ENCODE results near the gene MON1A. TPM values are rescaled to one million over a fixed set of nuclear protein-coding genes. Genes with fewer than 3 reads are reported as not detected.

The MON1A gene
- total RNA-seq, 2 donors from 2014 or later: 9.1 to 12.0 TPM

- Mint-ChIP-seq H3K27me3 (ENCODE audit: low read depth) (peaks cover 17% of the 10 kb centered on the region), H3K9me3 (no peaks in the 10 kb centered on the region), H3K4me1 (ENCODE audit: low read depth) (no peaks in the 10 kb centered on the region), H3K4me3 (no peak overlapping the region), H3K36me3 (ENCODE audit: insufficient read depth in 2 of 2) (no peaks in the 10 kb centered on the region), H3K27ac (no peak overlapping the region)
- DNase-seq (no peak), ATAC-seq (replicated peaks in 1 of 2) (no peak)
Measured at GRCh38 chr3:49871531-49872153, 58.0 kb downstream of the MON1A start.

- DNase-seq (peak; percentile 43 to 46), ATAC-seq (replicated peaks in 1 of 2) (peak; percentile 64 to 69)
- no peaks in the 10 kb centered on the region for H3K36me3 Mint-ChIP-seq (ENCODE audit: insufficient read depth in 2 of 2)
- H3K27me3 Mint-ChIP-seq (ENCODE audit: low read depth): peaks cover 17% of the 10 kb centered on the region
- H3K4me3 Mint-ChIP-seq: peak within 1 kb of the TSS; percentile 33 to 53
- no peaks in the 10 kb centered on the region for H3K9me3 Mint-ChIP-seq
- no peak within 1 kb of the TSS for H3K27ac Mint-ChIP-seq
- no peaks in the 10 kb centered on the region for H3K4me1 Mint-ChIP-seq (ENCODE audit: low read depth)
Measured at GRCh38 chr3:49869525-49870126, 60.0 kb downstream of the MON1A start, which contains the start of gene CAMKV. Gene CAMKV (minus strand): TSS chr3:49869906. CDS start chr3:49862388, 7,518 bp downstream.

GRCh38 chr3:49868862-49869466 is 60.6 kb downstream of the MON1A start:
- Mint-ChIP-seq H3K4me3 (peak overlapping the region; percentile 33 to 53), H3K9me3 (no peaks in the 10 kb centered on the region), H3K4me1 (ENCODE audit: low read depth) (no peaks in the 10 kb centered on the region), H3K27me3 (ENCODE audit: low read depth) (peaks cover 17% of the 10 kb centered on the region), H3K36me3 (ENCODE audit: insufficient read depth in 2 of 2) (no peaks in the 10 kb centered on the region), H3K27ac (no peak overlapping the region)
- ATAC-seq (replicated peaks in 1 of 2) (no peak), DNase-seq (no peak)

- Mint-ChIP-seq H3K27me3 (ENCODE audit: low read depth) (peaks cover 26% of the 10 kb centered on the region), H3K9me3 (no peaks in the 10 kb centered on the region), H3K4me3 (peak overlapping the region in 1 of 2 donors; percentile 53), H3K36me3 (ENCODE audit: insufficient read depth in 2 of 2) (no peaks in the 10 kb centered on the region), H3K4me1 (ENCODE audit: low read depth) (no peaks in the 10 kb centered on the region), H3K27ac (no peak overlapping the region)
- DNase-seq (peak in 1 of 2 donors; percentile 13), ATAC-seq (replicated peaks in 1 of 2) (no peak)
Measured at GRCh38 chr3:49867871-49868321, 61.7 kb downstream of the MON1A start.

- Mint-ChIP-seq H3K9me3 (no peaks in the 10 kb centered on the region), H3K4me1 (ENCODE audit: low read depth) (no peaks in the 10 kb centered on the region), H3K27ac (no peak overlapping the region), H3K4me3 (peak overlapping the region in 1 of 2 donors; percentile 22), H3K36me3 (ENCODE audit: insufficient read depth in 2 of 2) (no peaks in the 10 kb centered on the region), H3K27me3 (ENCODE audit: low read depth) (peaks cover 26% of the 10 kb centered on the region)
- DNase-seq: no peak
- no peak for ATAC-seq (replicated peaks in 1 of 2)
Measured at GRCh38 chr3:49867400-49867799, 62.2 kb downstream of the MON1A start.

GRCh38 chr3:49865198-49865784 is 64.3 kb downstream of the MON1A start:
- Mint-ChIP-seq H3K36me3 (ENCODE audit: insufficient read depth in 2 of 2) (no peaks in the 10 kb centered on the region), H3K4me1 (ENCODE audit: low read depth) (no peaks in the 10 kb centered on the region), H3K4me3 (no peak overlapping the region), H3K27ac (no peak overlapping the region), H3K9me3 (no peaks in the 10 kb centered on the region), H3K27me3 (ENCODE audit: low read depth) (peaks cover 19% of the 10 kb centered on the region)
- ATAC-seq (replicated peaks in 1 of 2) (no peak), DNase-seq (no peak)

- Mint-ChIP-seq H3K4me3 (no peak overlapping the region), H3K27me3 (ENCODE audit: low read depth) (peaks cover 19% of the 10 kb centered on the region), H3K27ac (no peak overlapping the region), H3K36me3 (ENCODE audit: insufficient read depth in 2 of 2) (no peaks in the 10 kb centered on the region), H3K9me3 (no peaks in the 10 kb centered on the region), H3K4me1 (ENCODE audit: low read depth) (no peaks in the 10 kb centered on the region)
- DNase-seq (no peak), ATAC-seq (replicated peaks in 1 of 2) (no peak)
Measured at GRCh38 chr3:49864505-49864904, 65.1 kb downstream of the MON1A start.

GRCh38 chr3:49859576-49860305 is 69.9 kb downstream of the MON1A start:
- H3K27ac Mint-ChIP-seq: no peak overlapping the region
- ATAC-seq (replicated peaks in 1 of 2): no peak
- peaks cover 22% of the 10 kb centered on the region for H3K4me1 Mint-ChIP-seq (ENCODE audit: low read depth)
- DNase-seq: no peak
- H3K4me3 Mint-ChIP-seq: no peak overlapping the region
- no peaks in the 10 kb centered on the region for H3K9me3 Mint-ChIP-seq
- H3K27me3 Mint-ChIP-seq (ENCODE audit: low read depth): peaks cover 8% of the 10 kb centered on the region
- H3K36me3 Mint-ChIP-seq (ENCODE audit: insufficient read depth in 2 of 2): peaks cover 0 to 2% of the 10 kb centered on the region in 2 donors

Other genes with a start within 250 kb of the MON1A start
- gene MST1, start 240.3 kb downstream of the MON1A start, total RNA-seq: 10 to 100 TPM; 27.9 to 29.8 TPM
- 10 to 100 TPM; 35.1 to 35.2 TPM for gene RNF123, start 240.3 kb downstream of the MON1A start, total RNA-seq
- gene AMIGO3, start 210.1 kb downstream of the MON1A start, total RNA-seq: under 1 TPM; 0.19 to 0.72 TPM
- gene GMPPB, start 205.9 kb downstream of the MON1A start, total RNA-seq: 10 to 100 TPM; 22.3 to 33.4 TPM
- 10 to 100 TPM; 36.5 to 37.4 TPM for gene IP6K1, start 143.3 kb downstream of the MON1A start, total RNA-seq
- gene CDHR4, start 129.9 kb downstream of the MON1A start, total RNA-seq: under 1 TPM in 1 of 2 donors, not detected in 1; 0.39 TPM
- 1 to 10 TPM; 1.2 to 1.5 TPM for gene INKA1, start 126.5 kb downstream of the MON1A start, total RNA-seq
- gene UBA7, start 115.9 kb downstream of the MON1A start, total RNA-seq: 10 to 100 TPM; 93.5 to 98.6 TPM
- 10 to 100 TPM; 28.0 to 47.2 TPM for gene TRAIP, start 73.2 kb downstream of the MON1A start, total RNA-seq
- under 1 TPM in 1 of 2 donors, not detected in 1; 0.50 TPM for gene CAMKV, start 59.9 kb downstream of the MON1A start, total RNA-seq
- 1 to 10 TPM in 1 of 2 donors, under 1 TPM in 1; 0.84 to 2.4 TPM for gene MST1R, start 25.9 kb downstream of the MON1A start, total RNA-seq
- gene RBM6, start 10.3 kb upstream of the MON1A start, total RNA-seq: 10 to 100 TPM; 57.4 to 70.4 TPM
- gene RBM5, start 159.1 kb upstream of the MON1A start, total RNA-seq: 100 to 1,000 TPM; 172 to 179 TPM
- gene SEMA3F, start 225.5 kb upstream of the MON1A start, total RNA-seq: under 1 TPM in 1 of 2 donors, not detected in 1; 0.25 TPM

Data from activated T-cell treated with anti-CD3 and anti-CD28 coated beads, Interleukin-2, amount 50 U/mL, for 72 hours (primary cell).